Ovary (tissue), 3 donors: Measurements from ENCODE around the gene COL11A1.

Experiments used
- POLR2A ChIP-seq: fragments of 450-650 bp; IDR thresholded peaks from one replicate; pipeline ENCODE4 v1.6.1; 2017; ENCODE audit warnings: antibody characterized with exemption, mild to moderate bottlenecking, moderate library complexity
- TF ChIP-seq, protein P1 (sequence below), 3 donors: fragments of 450-650 bp in 2 of 3; fragments of 200-600 bp in 1 of 3; IDR thresholded peaks; one replicate each; pipeline versions ENCODE4 v1.5.1 to v1.8.0; 2016 to 2022; ENCODE audit warnings: antibody characterized with exemption in 3 of 3, mild to moderate bottlenecking in 1 of 3
- donor health status: DM: no; HTN: no; CAD: no.

DNA sequence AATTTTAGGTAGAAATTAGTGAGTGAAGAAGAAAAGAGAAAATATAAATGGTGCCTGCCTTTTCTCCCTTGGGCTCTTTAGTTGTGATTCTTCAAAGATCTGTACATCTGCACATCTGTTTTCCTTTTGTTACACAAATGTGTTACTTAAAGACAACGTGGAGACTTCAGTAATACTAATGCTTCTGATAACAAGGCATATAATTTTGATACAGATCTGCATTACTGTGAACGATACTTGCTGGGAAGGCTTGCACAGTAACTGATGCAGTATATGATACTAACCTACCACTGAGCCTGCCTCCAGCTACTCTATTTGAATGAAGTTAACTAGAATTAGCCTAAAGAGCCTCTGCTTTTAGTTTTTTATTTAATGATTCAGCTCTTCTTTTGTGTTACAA lies 244.6 kb downstream of the COL11A1 start:
- TF ChIP-seq, protein P1, sequence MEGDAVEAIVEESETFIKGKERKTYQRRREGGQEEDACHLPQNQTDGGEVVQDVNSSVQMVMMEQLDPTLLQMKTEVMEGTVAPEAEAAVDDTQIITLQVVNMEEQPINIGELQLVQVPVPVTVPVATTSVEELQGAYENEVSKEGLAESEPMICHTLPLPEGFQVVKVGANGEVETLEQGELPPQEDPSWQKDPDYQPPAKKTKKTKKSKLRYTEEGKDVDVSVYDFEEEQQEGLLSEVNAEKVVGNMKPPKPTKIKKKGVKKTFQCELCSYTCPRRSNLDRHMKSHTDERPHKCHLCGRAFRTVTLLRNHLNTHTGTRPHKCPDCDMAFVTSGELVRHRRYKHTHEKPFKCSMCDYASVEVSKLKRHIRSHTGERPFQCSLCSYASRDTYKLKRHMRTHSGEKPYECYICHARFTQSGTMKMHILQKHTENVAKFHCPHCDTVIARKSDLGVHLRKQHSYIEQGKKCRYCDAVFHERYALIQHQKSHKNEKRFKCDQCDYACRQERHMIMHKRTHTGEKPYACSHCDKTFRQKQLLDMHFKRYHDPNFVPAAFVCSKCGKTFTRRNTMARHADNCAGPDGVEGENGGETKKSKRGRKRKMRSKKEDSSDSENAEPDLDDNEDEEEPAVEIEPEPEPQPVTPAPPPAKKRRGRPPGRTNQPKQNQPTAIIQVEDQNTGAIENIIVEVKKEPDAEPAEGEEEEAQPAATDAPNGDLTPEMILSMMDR (IDR thresholded peaks at IDR 0.05): no peak
- TF ChIP-seq POLR2A: no peak
